ENCODE measurements around the gene TRIO.

The TRIO gene

GRCh38 chr5:14109041-14109747, 33.9 kb upstream of the TRIO start:
- Histone ChIP-seq H3K27ac (ENCODE audit: low read depth in 2 of 2, low read length in 2 of 2) (no peak overlapping the region), H3K4me3 (ENCODE audit: low read length in 2 of 2) (no peak overlapping the region), H3K9ac (ENCODE audit: low read depth in 1 of 2, low read length in 2 of 2) (no peak overlapping the region), H3K27me3 (ENCODE audit: control insufficient read depth in 2 of 2, insufficient read depth in 2 of 2, low read length in 2 of 2) (no peaks in the 10 kb centered on the region), H3K36me3 (ENCODE audit: control insufficient read depth in 2 of 2, insufficient read depth in 2 of 2, low read length in 2 of 2) (no peaks in the 10 kb centered on the region), H3K4me1 (ENCODE audit: control insufficient read depth in 2 of 2, insufficient read depth in 2 of 2, low read length in 2 of 2) (peaks cover 0 to 10% of the 10 kb centered on the region in 2 donors), H3K9me3 (ENCODE audit: control insufficient read depth in 2 of 2, low read length in 2 of 2) (no peaks in the 10 kb centered on the region)

- no peak overlapping the region for H3K4me3 ChIP-seq (ENCODE audit: low read length in 2 of 2)
- H3K4me1 ChIP-seq (ENCODE audit: control insufficient read depth in 2 of 2, insufficient read depth in 2 of 2, low read length in 2 of 2) = peaks cover 0 to 10% of the 10 kb centered on the region in 2 donors
- H3K36me3 ChIP-seq (ENCODE audit: control insufficient read depth in 2 of 2, insufficient read depth in 2 of 2, low read length in 2 of 2) = no peaks in the 10 kb centered on the region
- no peaks in the 10 kb centered on the region for H3K9me3 ChIP-seq (ENCODE audit: control insufficient read depth in 2 of 2, low read length in 2 of 2)
- no peak overlapping the region for H3K27ac ChIP-seq (ENCODE audit: low read depth in 2 of 2, low read length in 2 of 2)
- no peak overlapping the region for H3K9ac ChIP-seq (ENCODE audit: low read depth in 1 of 2, low read length in 2 of 2)
- H3K27me3 ChIP-seq (ENCODE audit: control insufficient read depth in 2 of 2, insufficient read depth in 2 of 2, low read length in 2 of 2) = no peaks in the 10 kb centered on the region
Observed at GRCh38 chr5:14109771-14110170, 33.4 kb upstream of the TRIO start.

- no peaks in the 10 kb centered on the region for H3K9me3 ChIP-seq (ENCODE audit: control insufficient read depth in 2 of 2, low read length in 2 of 2)
Observed at GRCh38 chr5:14110196-14110595, 32.9 kb upstream of the TRIO start.

GRCh38 chr5:14110680-14111079, 32.5 kb upstream of the TRIO start:
- H3K4me3 ChIP-seq (ENCODE audit: low read length in 2 of 2) = no peak overlapping the region
- no peaks in the 10 kb centered on the region for H3K36me3 ChIP-seq (ENCODE audit: control insufficient read depth in 2 of 2, insufficient read depth in 2 of 2, low read length in 2 of 2)
- H3K9ac ChIP-seq (ENCODE audit: low read depth in 1 of 2, low read length in 2 of 2) = no peak overlapping the region
- H3K4me1 ChIP-seq (ENCODE audit: control insufficient read depth in 2 of 2, insufficient read depth in 2 of 2, low read length in 2 of 2) = peaks cover 0 to 10% of the 10 kb centered on the region in 2 donors
- no peak overlapping the region for H3K27ac ChIP-seq (ENCODE audit: low read depth in 2 of 2, low read length in 2 of 2)
- H3K9me3 ChIP-seq (ENCODE audit: control insufficient read depth in 2 of 2, low read length in 2 of 2) = no peaks in the 10 kb centered on the region
- H3K27me3 ChIP-seq (ENCODE audit: control insufficient read depth in 2 of 2, insufficient read depth in 2 of 2, low read length in 2 of 2) = no peaks in the 10 kb centered on the region

More at GRCh38 chr5:14110196-14110595, 32.9 kb upstream of the TRIO start:
- Histone ChIP-seq H3K4me3 (ENCODE audit: low read length in 2 of 2) (no peak overlapping the region), H3K27me3 (ENCODE audit: control insufficient read depth in 2 of 2, insufficient read depth in 2 of 2, low read length in 2 of 2) (no peaks in the 10 kb centered on the region), H3K27ac (ENCODE audit: low read depth in 2 of 2, low read length in 2 of 2) (no peak overlapping the region), H3K36me3 (ENCODE audit: control insufficient read depth in 2 of 2, insufficient read depth in 2 of 2, low read length in 2 of 2) (no peaks in the 10 kb centered on the region), H3K4me1 (ENCODE audit: control insufficient read depth in 2 of 2, insufficient read depth in 2 of 2, low read length in 2 of 2) (peaks cover 0 to 10% of the 10 kb centered on the region in 2 donors), H3K9ac (ENCODE audit: low read depth in 1 of 2, low read length in 2 of 2) (no peak overlapping the region)

- no peak overlapping the region for H3K9ac ChIP-seq (ENCODE audit: low read depth in 1 of 2, low read length in 2 of 2)
- no peaks in the 10 kb centered on the region for H3K36me3 ChIP-seq (ENCODE audit: control insufficient read depth in 2 of 2, insufficient read depth in 2 of 2, low read length in 2 of 2)
- H3K9me3 ChIP-seq (ENCODE audit: control insufficient read depth in 2 of 2, low read length in 2 of 2) = no peaks in the 10 kb centered on the region
- H3K4me1 ChIP-seq (ENCODE audit: control insufficient read depth in 2 of 2, insufficient read depth in 2 of 2, low read length in 2 of 2) = peaks cover 0 to 8% of the 10 kb centered on the region in 2 donors
- no peak overlapping the region for H3K27ac ChIP-seq (ENCODE audit: low read depth in 2 of 2, low read length in 2 of 2)
- H3K4me3 ChIP-seq (ENCODE audit: low read length in 2 of 2) = no peak overlapping the region
- no peaks in the 10 kb centered on the region for H3K27me3 ChIP-seq (ENCODE audit: control insufficient read depth in 2 of 2, insufficient read depth in 2 of 2, low read length in 2 of 2)
Observed at GRCh38 chr5:14112998-14113652, 30.0 kb upstream of the TRIO start.

- H3K36me3 ChIP-seq (ENCODE audit: control insufficient read depth in 2 of 2, insufficient read depth in 2 of 2, low read length in 2 of 2) = no peaks in the 10 kb centered on the region
- H3K4me3 ChIP-seq (ENCODE audit: low read length in 2 of 2) = no peak overlapping the region
- H3K27me3 ChIP-seq (ENCODE audit: control insufficient read depth in 2 of 2, insufficient read depth in 2 of 2, low read length in 2 of 2) = no peaks in the 10 kb centered on the region
- peaks cover 0 to 6% of the 10 kb centered on the region in 2 donors for H3K4me1 ChIP-seq (ENCODE audit: control insufficient read depth in 2 of 2, insufficient read depth in 2 of 2, low read length in 2 of 2)
- H3K9me3 ChIP-seq (ENCODE audit: control insufficient read depth in 2 of 2, low read length in 2 of 2) = no peaks in the 10 kb centered on the region
- H3K9ac ChIP-seq (ENCODE audit: low read depth in 1 of 2, low read length in 2 of 2) = no peak overlapping the region
- H3K27ac ChIP-seq (ENCODE audit: low read depth in 2 of 2, low read length in 2 of 2) = no peak overlapping the region
Observed at GRCh38 chr5:14114615-14115251, 28.4 kb upstream of the TRIO start.

- Histone ChIP-seq H3K9me3 (ENCODE audit: control insufficient read depth in 2 of 2, low read length in 2 of 2) (no peaks in the 10 kb centered on the region), H3K27me3 (ENCODE audit: control insufficient read depth in 2 of 2, insufficient read depth in 2 of 2, low read length in 2 of 2) (no peaks in the 10 kb centered on the region), H3K9ac (ENCODE audit: low read depth in 1 of 2, low read length in 2 of 2) (no peak overlapping the region), H3K36me3 (ENCODE audit: control insufficient read depth in 2 of 2, insufficient read depth in 2 of 2, low read length in 2 of 2) (no peaks in the 10 kb centered on the region), H3K27ac (ENCODE audit: low read depth in 2 of 2, low read length in 2 of 2) (no peak overlapping the region), H3K4me3 (ENCODE audit: low read length in 2 of 2) (no peak overlapping the region), H3K4me1 (ENCODE audit: control insufficient read depth in 2 of 2, insufficient read depth in 2 of 2, low read length in 2 of 2) (peaks cover 0 to 6% of the 10 kb centered on the region in 2 donors)
Observed at GRCh38 chr5:14115323-14115895, 27.7 kb upstream of the TRIO start.

GRCh38 chr5:14118551-14119320, 24.4 kb upstream of the TRIO start:
- Histone ChIP-seq H3K36me3 (ENCODE audit: control insufficient read depth in 2 of 2, insufficient read depth in 2 of 2, low read length in 2 of 2) (no peaks in the 10 kb centered on the region), H3K9me3 (ENCODE audit: control insufficient read depth in 2 of 2, low read length in 2 of 2) (no peaks in the 10 kb centered on the region), H3K27ac (ENCODE audit: low read depth in 2 of 2, low read length in 2 of 2) (no peak overlapping the region), H3K4me3 (ENCODE audit: low read length in 2 of 2) (no peak overlapping the region), H3K27me3 (ENCODE audit: control insufficient read depth in 2 of 2, insufficient read depth in 2 of 2, low read length in 2 of 2) (no peaks in the 10 kb centered on the region), H3K9ac (ENCODE audit: low read depth in 1 of 2, low read length in 2 of 2) (no peak overlapping the region), H3K4me1 (ENCODE audit: control insufficient read depth in 2 of 2, insufficient read depth in 2 of 2, low read length in 2 of 2) (no peaks in the 10 kb centered on the region)

GRCh38 chr5:14120176-14120575, 23.0 kb upstream of the TRIO start:
- H3K36me3 ChIP-seq (ENCODE audit: control insufficient read depth in 2 of 2, insufficient read depth in 2 of 2, low read length in 2 of 2) = no peaks in the 10 kb centered on the region
- no peak overlapping the region for H3K27ac ChIP-seq (ENCODE audit: low read depth in 2 of 2, low read length in 2 of 2)
- no peak overlapping the region for H3K9ac ChIP-seq (ENCODE audit: low read depth in 1 of 2, low read length in 2 of 2)
- no peaks in the 10 kb centered on the region for H3K4me1 ChIP-seq (ENCODE audit: control insufficient read depth in 2 of 2, insufficient read depth in 2 of 2, low read length in 2 of 2)
- H3K4me3 ChIP-seq (ENCODE audit: low read length in 2 of 2) = no peak overlapping the region
- H3K9me3 ChIP-seq (ENCODE audit: control insufficient read depth in 2 of 2, low read length in 2 of 2) = no peaks in the 10 kb centered on the region
- no peaks in the 10 kb centered on the region for H3K27me3 ChIP-seq (ENCODE audit: control insufficient read depth in 2 of 2, insufficient read depth in 2 of 2, low read length in 2 of 2)
